ENCODE data around the gene TSHZ2.

Gene TSHZ2

GRCh38 chr20:53252002-53252401 is 279.8 kb downstream of the TSHZ2 start:
- no peak for DNase-seq (ENCODE audit: low spot score)

GRCh38 chr20:53253668-53254067 is 281.5 kb downstream of the TSHZ2 start:
- no peak for DNase-seq (ENCODE audit: low spot score)

- no peak for DNase-seq (ENCODE audit: low spot score)
Observed at GRCh38 chr20:53255102-53255710, 283.0 kb downstream of the TSHZ2 start.

GRCh38 chr20:53258741-53259140 is 286.6 kb downstream of the TSHZ2 start:
- no peak for DNase-seq (ENCODE audit: low spot score)

GRCh38 chr20:53260168-53260567 is 288.0 kb downstream of the TSHZ2 start:
- no peak for DNase-seq (ENCODE audit: low spot score)

- no peak for DNase-seq (ENCODE audit: low spot score)
Observed at GRCh38 chr20:53260591-53260990, 288.4 kb downstream of the TSHZ2 start.

- DNase-seq (ENCODE audit: low spot score): no peak
Observed at GRCh38 chr20:53262365-53262764, 290.2 kb downstream of the TSHZ2 start.

GRCh38 chr20:53263554-53264438 is 291.6 kb downstream of the TSHZ2 start:
- DNase-seq (ENCODE audit: low spot score): no peak

- DNase-seq (ENCODE audit: low spot score): no peak
Observed at GRCh38 chr20:53264604-53265003, 292.4 kb downstream of the TSHZ2 start.

- no peak for DNase-seq (ENCODE audit: low spot score)
Observed at GRCh38 chr20:53265304-53265875, 293.2 kb downstream of the TSHZ2 start.

GRCh38 chr20:53269380-53269779 is 297.2 kb downstream of the TSHZ2 start:
- no peak for DNase-seq (ENCODE audit: low spot score)

GRCh38 chr20:53270792-53271375 is 298.7 kb downstream of the TSHZ2 start:
- DNase-seq (ENCODE audit: low spot score): no peak

GRCh38 chr20:53274365-53274764 is 302.2 kb downstream of the TSHZ2 start:
- no peak for DNase-seq (ENCODE audit: low spot score)

GRCh38 chr20:53274807-53275206 is 302.6 kb downstream of the TSHZ2 start:
- DNase-seq (ENCODE audit: low spot score): no peak

- no peak for DNase-seq (ENCODE audit: low spot score)
Observed at GRCh38 chr20:53276143-53276542, 304.0 kb downstream of the TSHZ2 start.

- no peak for DNase-seq (ENCODE audit: low spot score)
Observed at GRCh38 chr20:53278555-53278954, 306.4 kb downstream of the TSHZ2 start.

GRCh38 chr20:53279735-53280134 is 307.6 kb downstream of the TSHZ2 start:
- no peak for DNase-seq (ENCODE audit: low spot score)

- DNase-seq (ENCODE audit: low spot score): no peak
Observed at GRCh38 chr20:53281557-53282117, 309.5 kb downstream of the TSHZ2 start.

- no peak for DNase-seq (ENCODE audit: low spot score)
Observed at GRCh38 chr20:53282217-53282955, 310.2 kb downstream of the TSHZ2 start.

- no peak for DNase-seq (ENCODE audit: low spot score)
Observed at GRCh38 chr20:53283011-53283410, 310.9 kb downstream of the TSHZ2 start.

GRCh38 chr20:53283597-53283996 is 311.4 kb downstream of the TSHZ2 start:
- no peak for DNase-seq (ENCODE audit: low spot score)

GRCh38 chr20:53284256-53284655 is 312.1 kb downstream of the TSHZ2 start:
- DNase-seq (ENCODE audit: low spot score): no peak
